Right renal cortex interstitium (tissue), 3 donors: Measurements from ENCODE around the gene FAM25G. TPM values are rescaled to one million over a fixed set of nuclear protein-coding genes. Genes with fewer than 3 reads are reported as not detected.

Experiments
- DNase-seq, 3 donors: peaks; one replicate each; pipeline ENCODE4 v3.0.0-alpha.2; 2013; ENCODE audit warnings: low read depth in 3 of 3, low spot score in 2 of 3
- polyA plus RNA-seq, 3 donors: library from polyadenylated mRNA; unstranded; fragments of 120-200 nt; gene quantifications; one replicate each; pipeline ENCODE4 v1.2.1, GENCODE V29; 2013; ENCODE audit not compliant: insufficient read length in 3 of 3

FAM25G gene
- polyA plus RNA-seq, 3 donors = not detected

GRCh38 chr10:47449979-47450378 lies 41.5 kb downstream of the FAM25G start:
- DNase-seq = no peak

GRCh38 chr10:47449102-47449978 lies 42.2 kb downstream of the FAM25G start:
- no peak for DNase-seq

GRCh38 chr10:47447705-47448104 lies 43.8 kb downstream of the FAM25G start:
- no peak for DNase-seq

GRCh38 chr10:47447209-47447608 lies 44.3 kb downstream of the FAM25G start:
- no peak for DNase-seq

- no peak for DNase-seq
Measured at GRCh38 chr10:47445720-47446119, 45.8 kb downstream of the FAM25G start.

GRCh38 chr10:47444047-47444446 lies 47.5 kb downstream of the FAM25G start:
- DNase-seq = no peak

- no peak for DNase-seq
Measured at GRCh38 chr10:47443145-47443544, 48.4 kb downstream of the FAM25G start.

GRCh38 chr10:47442351-47442750 lies 49.1 kb downstream of the FAM25G start:
- no peak for DNase-seq

- no peak for DNase-seq
Measured at GRCh38 chr10:47441938-47442337, 49.6 kb downstream of the FAM25G start.

GRCh38 chr10:47440207-47440606 lies 51.3 kb downstream of the FAM25G start:
- no peak for DNase-seq

GRCh38 chr10:47438857-47439474 lies 52.5 kb downstream of the FAM25G start:
- DNase-seq = no peak

Other genes with a start within 250 kb of the FAM25G start
- 1 to 10 TPM; 1.1 to 1.6 (median 1.4) TPM for gene GDF10, start 191.5 kb downstream of the FAM25G start, polyA plus RNA-seq
- not detected for gene GDF2, start 169.2 kb downstream of the FAM25G start, polyA plus RNA-seq
- under 1 TPM; 0.08 to 0.15 (median 0.15) TPM for gene RBP3, start 143.3 kb downstream of the FAM25G start, polyA plus RNA-seq
- 1 to 10 TPM; 5.9 to 6.6 (median 6.4) TPM for gene ZNF488, start 107.4 kb downstream of the FAM25G start, polyA plus RNA-seq
- under 1 TPM in 2 of 3 donors, not detected in 1; 0.20 to 0.21 TPM for gene ANXA8, start 7.6 kb downstream of the FAM25G start, polyA plus RNA-seq
- gene AGAP9, start 31.9 kb upstream of the FAM25G start, polyA plus RNA-seq = 10 to 100 TPM in 1 of 3 donors, 1 to 10 TPM in 2; 3.8 to 14.9 (median 9.7) TPM